NCI-H526 treated with DMSO at 0.1 percent for 48 hours (cell line): Measurements from ENCODE around the gene SLC6A13.
"Not testable (repeated sequence)": the region's sequence is repeated elsewhere in the genome, so short reads cannot be mapped to it uniquely, and the experiment has no call there.

ENCODE experiments used
- DNase-seq: peaks from one replicate; lab custom pipeline; 2025; lab: John Stamatoyannopoulos, UW

SLC6A13 gene

DNA sequence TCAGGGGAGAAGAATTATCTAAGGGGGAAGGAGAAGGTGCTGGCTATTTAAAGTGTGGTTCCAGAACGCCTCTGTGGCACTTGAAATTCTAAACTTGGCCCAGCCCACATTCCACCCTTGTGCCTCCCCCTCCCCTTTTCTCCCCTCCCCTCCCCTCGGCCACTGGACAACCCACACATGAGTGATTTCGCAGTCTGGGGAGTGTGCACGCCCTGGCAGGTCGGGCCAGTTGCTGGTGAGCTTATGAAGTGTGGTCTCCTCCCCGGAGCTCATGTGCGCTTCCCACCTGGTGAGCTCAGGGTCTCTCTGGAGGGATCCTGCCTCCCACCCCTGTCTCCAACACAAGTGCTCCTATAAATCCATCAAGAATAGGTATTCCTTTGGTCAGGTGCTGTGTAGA, at the start of gene SLC6A13:
SLC6A13 (minus strand) TSS at position 20 of the 400 bp plus-strand sequence. CDS start 2,784 bp downstream, outside the sequence.
- DNase-seq: no peak

GRCh38 chr12:308511-308910, 45.9 kb upstream of the SLC6A13 start:
- no peak for DNase-seq

- DNase-seq: no peak
These were observed 44.8 kb upstream of the SLC6A13 start for GRCh38 chr12:307406-307805.

- no peak for DNase-seq
These were observed 42.2 kb upstream of the SLC6A13 start for GRCh38 chr12:304805-305204.

DNA sequence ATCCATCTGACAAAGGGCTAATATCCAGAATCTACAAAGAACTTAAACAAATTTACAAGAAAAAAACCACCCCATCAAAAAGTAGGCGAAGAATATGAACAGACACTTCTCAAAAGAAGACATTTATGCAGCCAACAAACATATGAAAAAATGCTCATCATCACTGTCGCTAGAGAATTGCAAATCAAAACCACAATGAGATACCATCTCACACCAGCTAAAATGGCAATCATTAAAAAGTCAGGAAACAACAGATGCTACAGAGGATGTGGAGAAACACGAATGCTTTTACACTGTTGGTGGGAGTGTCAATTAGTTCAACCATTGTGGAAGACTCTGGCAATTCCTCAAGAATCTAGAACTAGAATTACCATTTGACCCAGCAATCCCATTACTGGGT, 40.1 kb upstream of the SLC6A13 start:
- not testable (repeated sequence) for DNase-seq

- not testable (repeated sequence) for DNase-seq
These were observed 37.5 kb upstream of the SLC6A13 start for GRCh38 chr12:300166-300565.

DNA sequence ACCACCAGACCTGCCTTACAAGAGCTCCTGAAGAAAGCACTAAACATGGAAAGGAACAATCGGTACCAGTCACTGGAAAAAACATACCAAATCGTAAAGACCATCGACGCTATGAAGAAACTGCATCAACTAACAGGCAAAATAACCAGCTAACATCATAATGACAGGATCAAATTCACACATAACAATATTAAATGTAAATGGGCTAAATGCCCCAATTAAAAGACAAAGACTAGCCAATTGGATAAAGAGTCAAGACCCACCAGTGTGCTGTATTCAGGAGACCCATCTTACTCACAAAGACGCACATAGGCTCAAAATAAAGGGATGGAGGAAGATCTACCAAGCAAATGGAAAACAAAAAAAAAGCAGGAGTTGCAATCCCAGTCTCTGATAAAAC, 36.9 kb upstream of the SLC6A13 start:
- DNase-seq: not testable (repeated sequence)

DNA sequence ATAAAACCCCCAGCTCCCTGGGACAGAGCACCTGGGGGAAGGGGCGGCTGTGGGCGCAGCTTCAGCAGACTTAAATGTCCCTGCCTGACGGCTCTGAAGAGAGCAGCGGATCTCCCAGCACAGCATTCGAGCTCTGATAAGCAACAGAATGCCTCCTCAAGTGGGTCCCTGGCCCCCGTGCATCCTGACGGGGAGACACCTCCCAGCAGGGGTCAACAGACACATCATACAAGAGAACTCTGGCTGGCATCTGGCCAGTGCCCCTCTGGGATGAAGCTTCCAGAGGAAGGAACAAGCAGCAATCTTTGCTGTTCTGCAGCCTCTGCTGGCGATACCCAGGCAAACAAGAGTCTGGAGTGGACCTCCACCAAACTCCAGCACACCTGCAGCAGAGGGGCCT, 35.4 kb upstream of the SLC6A13 start:
- DNase-seq: not testable (repeated sequence)

- DNase-seq: no peak
These were observed 32.5 kb upstream of the SLC6A13 start for GRCh38 chr12:295132-295531.

DNA sequence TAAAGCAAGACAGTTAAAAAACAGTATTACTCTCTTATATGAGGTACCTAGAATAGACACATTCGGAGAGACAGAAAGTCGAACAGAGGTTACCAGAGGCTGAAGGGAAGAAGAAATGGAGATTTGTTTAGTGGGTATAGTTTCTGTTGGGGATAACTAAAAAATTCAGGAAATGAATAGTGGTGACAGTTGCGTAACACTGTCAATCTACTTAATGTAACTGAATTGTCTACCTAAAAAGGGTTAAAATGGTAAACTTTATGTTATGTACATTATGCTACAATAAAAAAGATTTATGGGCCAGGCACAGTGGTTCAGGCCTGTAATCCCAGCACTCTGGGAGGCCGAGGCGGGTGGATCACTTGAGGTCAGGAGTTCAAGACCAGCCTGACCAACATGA, 30.6 kb upstream of the SLC6A13 start:
- no peak for DNase-seq

- DNase-seq: no peak
These were observed 29.6 kb upstream of the SLC6A13 start for GRCh38 chr12:292186-292585.

- no peak for DNase-seq
These were observed 28.6 kb upstream of the SLC6A13 start for GRCh38 chr12:291153-291723.

DNA sequence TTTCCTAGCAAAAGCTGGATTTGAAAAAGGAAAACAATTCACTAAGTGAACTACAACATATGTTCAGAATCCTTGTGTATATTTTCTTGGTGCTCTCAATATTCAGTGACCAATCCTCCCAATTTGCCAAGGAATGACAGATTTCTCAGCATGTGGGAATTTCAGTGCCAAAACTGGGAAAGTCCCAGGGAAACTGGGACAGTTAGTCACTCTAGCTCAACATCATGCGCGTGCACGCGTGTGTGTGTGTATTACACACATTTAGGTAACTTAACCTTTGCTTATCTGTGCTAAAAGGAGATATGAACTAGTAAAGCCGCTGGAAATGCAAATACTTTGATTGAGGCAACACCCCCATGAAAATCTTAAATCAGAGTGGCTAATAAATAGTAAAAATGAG, 26.1 kb upstream of the SLC6A13 start:
- DNase-seq: no peak

- DNase-seq: no peak
These were observed 24.1 kb upstream of the SLC6A13 start for GRCh38 chr12:286531-287300.

- DNase-seq: no peak
These were observed 15.4 kb upstream of the SLC6A13 start for GRCh38 chr12:278046-278445.

GRCh38 chr12:275812-276211, 13.2 kb upstream of the SLC6A13 start:
- DNase-seq: peak; percentile 25

DNA sequence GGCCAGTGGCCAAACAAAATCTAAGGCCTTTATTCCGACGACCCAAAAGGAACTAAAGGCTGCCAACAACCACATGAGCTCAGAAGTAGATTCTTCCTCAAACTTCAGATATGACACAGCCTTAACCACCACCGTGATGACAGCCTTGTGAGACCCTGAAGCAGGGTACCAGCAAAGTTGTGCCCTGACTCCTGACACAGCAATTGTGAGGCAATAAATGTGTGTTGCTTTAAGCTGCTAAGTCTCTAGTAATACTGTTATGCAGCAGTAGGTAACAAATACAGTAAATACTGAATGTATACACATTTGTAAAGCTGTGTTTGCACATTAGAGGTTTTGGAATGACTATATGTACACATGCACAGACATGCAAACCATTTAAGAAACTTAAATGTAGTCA, 10.7 kb upstream of the SLC6A13 start:
- no peak for DNase-seq

DNA sequence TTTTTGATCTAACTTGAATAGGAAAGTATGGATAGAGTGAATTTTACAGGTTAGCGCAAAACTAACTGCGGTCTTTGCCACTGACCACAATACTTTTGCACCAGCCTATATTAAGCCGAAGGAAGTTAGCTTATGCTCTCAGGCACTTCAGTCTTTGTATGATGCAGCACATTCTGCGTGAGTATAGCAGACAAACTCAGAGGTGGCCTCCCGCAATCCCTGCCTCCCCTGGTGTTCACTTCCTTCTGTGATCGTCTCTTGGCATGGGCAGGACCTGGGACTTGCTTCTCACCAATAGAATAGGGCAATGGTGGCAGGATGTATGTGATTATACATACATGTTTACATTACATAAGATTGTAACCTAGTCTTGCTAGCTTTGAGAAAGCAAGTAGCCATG, 10.3 kb upstream of the SLC6A13 start:
- DNase-seq: no peak

- no peak for DNase-seq
These were observed 8.5 kb upstream of the SLC6A13 start for GRCh38 chr12:271161-271560.

DNA sequence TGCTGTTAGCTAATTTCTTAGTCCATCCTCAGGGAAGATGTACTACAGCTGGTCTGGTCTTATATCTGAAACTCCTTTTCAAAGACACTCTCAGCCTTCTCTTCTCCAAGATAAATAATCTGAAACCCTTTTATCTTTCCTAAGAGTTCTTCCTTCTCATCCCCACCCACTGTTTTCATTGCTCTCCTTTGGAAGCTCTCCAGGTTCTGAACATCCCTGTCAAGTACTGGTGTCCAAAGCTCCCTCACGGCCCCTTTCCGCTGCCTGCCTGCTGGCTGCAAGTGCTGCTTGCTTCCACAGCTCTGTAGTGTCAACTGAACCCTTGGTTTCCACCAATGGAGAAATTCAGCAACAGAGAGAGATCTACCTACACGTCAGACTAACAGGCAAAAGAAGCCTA, 6.6 kb upstream of the SLC6A13 start:
- DNase-seq: no peak

- DNase-seq: no peak
These were observed 5.8 kb upstream of the SLC6A13 start for GRCh38 chr12:268483-268840.

- DNase-seq: no peak
These were observed 5.2 kb upstream of the SLC6A13 start for GRCh38 chr12:267581-268482.

- no peak for DNase-seq
These were observed 2.5 kb upstream of the SLC6A13 start for GRCh38 chr12:265096-265495.
